Neural progenitor cell (in vitro differentiated cells): ENCODE results near the gene ESPNL. TPM values are rescaled to one million over a fixed set of nuclear protein-coding genes. Genes with fewer than 3 reads are reported as not detected.
"Not testable (repeated sequence)": the region's sequence is repeated elsewhere in the genome, so short reads cannot be mapped to it uniquely, and the experiment has no call there.

ENCODE experiments used
- DNase-seq: peaks from one replicate; pipeline ENCODE4 v3.0.0-alpha.2; 2016; ENCODE audit warnings: low spot score
- H2AFZ ChIP-seq: fragments of 200-600 bp; sonication (generic); replicated peaks from 2 replicates; pipeline ENCODE4 v1.6.1; 2016; ENCODE audit warnings: antibody characterized with exemption
- H3F3A ChIP-seq: fragments of 200-600 bp; sonication (generic); 2 replicates; pipeline ENCODE4 v1.6.1; 2016; ENCODE audit warnings: antibody characterized with exemption, low read depth
- H3K27ac ChIP-seq: fragments of 200-600 bp; sonication (generic); 2 replicates; pipeline ENCODE4 v1.5.1; 2016; ENCODE audit warnings: mild to moderate bottlenecking
- H3K27me3 ChIP-seq: fragments of 200-600 bp; sonication (generic); 2 replicates; pipeline ENCODE4 v1.6.1; 2016; ENCODE audit warnings: mild to moderate bottlenecking, moderate library complexity
- H3K36me3 ChIP-seq: fragments of 200-600 bp; sonication (generic); 2 replicates; pipeline ENCODE4 v1.5.1; 2016
- H3K4me1 ChIP-seq: fragments of 200-600 bp; sonication (generic); 2 replicates; pipeline ENCODE4 v1.6.1; 2016; ENCODE audit warnings: mixed run types
- H3K4me2 ChIP-seq: fragments of 200-600 bp; sonication (generic); 2 replicates; pipeline ENCODE4 v1.6.1; 2016
- H3K4me3 ChIP-seq: fragments of 200-600 bp; sonication (generic); 2 replicates; pipeline ENCODE4 v1.5.1; 2016
- H3K79me2 ChIP-seq: fragments of 200-600 bp; sonication (generic); 2 replicates; pipeline ENCODE4 v1.6.1; 2016; ENCODE audit warnings: low read depth
- H3K9ac ChIP-seq: fragments of 200-600 bp; sonication (generic); 2 replicates; pipeline ENCODE4 v1.6.1; 2016
- H3K9me3 ChIP-seq: fragments of 200-600 bp; sonication (generic); 2 replicates; pipeline ENCODE4 v1.5.1; 2016; ENCODE audit warnings: low read depth
- H4K20me1 ChIP-seq: fragments of 200-600 bp; sonication (generic); 2 replicates; pipeline ENCODE4 v1.6.1; 2016; ENCODE audit warnings: low read depth
- H3K27ac Mint-ChIP-seq: 3 replicates; pipeline ENCODE4 v1.8.0; 2021; ENCODE audit warnings: mixed read lengths
- H3K27me3 Mint-ChIP-seq: 2 replicates; pipeline ENCODE4 v1.8.0; 2022; ENCODE audit warnings: low read depth, mild to moderate bottlenecking, inconsistent platforms, moderate library complexity, mixed read lengths; ENCODE audit not compliant: insufficient read depth
- H3K36me3 Mint-ChIP-seq: 3 replicates; pipeline ENCODE4 v1.8.0; 2021; ENCODE audit warnings: mixed read lengths
- H3K4me1 Mint-ChIP-seq: 3 replicates; pipeline ENCODE4 v1.8.0; 2021; ENCODE audit warnings: mixed read lengths
- H3K4me3 Mint-ChIP-seq: 3 replicates; pipeline ENCODE4 v1.8.0; 2021; ENCODE audit warnings: mild to moderate bottlenecking, moderate library complexity, mixed read lengths
- H3K9me3 Mint-ChIP-seq: 3 replicates; pipeline ENCODE4 v1.8.0; 2020; ENCODE audit warnings: mixed read lengths
- EZH2 ChIP-seq: fragments of 200-600 bp; sonication (generic); IDR thresholded peaks from 2 replicates; pipeline ENCODE4 v1.6.1; 2017; ENCODE audit warnings: antibody characterized with exemption, mild to moderate bottlenecking, moderate library complexity
- EZH2phosphoT487 ChIP-seq: fragments of 200-600 bp; sonication (generic); IDR thresholded peaks from 2 replicates; pipeline ENCODE4 v1.6.1; 2017; ENCODE audit warnings: antibody characterized with exemption
- total RNA-seq: library from RNA; depleted of rRNA; stranded (reverse); fragments of >200 nt; gene quantifications from 2 replicates; pipeline ENCODE4 v1.2.3, GENCODE V29; 2015; ENCODE audit warnings: low replicate concordance
- TF ChIP-seq, protein P1 (sequence below): fragments of 200-600 bp; sonication (generic); IDR thresholded peaks from 2 replicates; pipeline ENCODE4 v1.5.1; 2017; ENCODE audit warnings: antibody characterized with exemption, mild to moderate bottlenecking

Gene ESPNL, protein sequence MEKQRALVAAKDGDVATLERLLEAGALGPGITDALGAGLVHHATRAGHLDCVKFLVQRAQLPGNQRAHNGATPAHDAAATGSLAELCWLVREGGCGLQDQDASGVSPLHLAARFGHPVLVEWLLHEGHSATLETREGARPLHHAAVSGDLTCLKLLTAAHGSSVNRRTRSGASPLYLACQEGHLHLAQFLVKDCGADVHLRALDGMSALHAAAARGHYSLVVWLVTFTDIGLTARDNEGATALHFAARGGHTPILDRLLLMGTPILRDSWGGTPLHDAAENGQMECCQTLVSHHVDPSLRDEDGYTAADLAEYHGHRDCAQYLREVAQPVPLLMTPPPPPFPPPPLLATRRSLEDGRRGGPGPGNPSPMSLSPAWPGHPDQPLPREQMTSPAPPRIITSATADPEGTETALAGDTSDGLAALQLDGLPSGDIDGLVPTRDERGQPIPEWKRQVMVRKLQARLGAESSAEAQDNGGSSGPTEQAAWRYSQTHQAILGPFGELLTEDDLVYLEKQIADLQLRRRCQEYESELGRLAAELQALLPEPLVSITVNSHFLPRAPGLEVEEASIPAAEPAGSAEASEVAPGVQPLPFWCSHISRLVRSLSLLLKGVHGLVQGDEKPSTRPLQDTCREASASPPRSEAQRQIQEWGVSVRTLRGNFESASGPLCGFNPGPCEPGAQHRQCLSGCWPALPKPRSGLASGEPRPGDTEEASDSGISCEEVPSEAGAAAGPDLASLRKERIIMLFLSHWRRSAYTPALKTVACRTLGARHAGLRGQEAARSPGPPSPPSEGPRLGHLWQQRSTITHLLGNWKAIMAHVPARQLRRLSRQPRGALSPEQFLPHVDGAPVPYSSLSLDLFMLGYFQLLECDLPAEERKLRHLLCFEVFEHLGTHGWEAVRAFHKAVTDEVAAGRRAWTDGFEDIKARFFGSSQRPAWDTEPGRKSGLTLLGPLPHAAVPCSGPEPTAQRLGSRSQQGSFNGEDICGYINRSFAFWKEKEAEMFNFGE
- 0.58 and 0.59 TPM in 2 replicates for total RNA-seq

DNA sequence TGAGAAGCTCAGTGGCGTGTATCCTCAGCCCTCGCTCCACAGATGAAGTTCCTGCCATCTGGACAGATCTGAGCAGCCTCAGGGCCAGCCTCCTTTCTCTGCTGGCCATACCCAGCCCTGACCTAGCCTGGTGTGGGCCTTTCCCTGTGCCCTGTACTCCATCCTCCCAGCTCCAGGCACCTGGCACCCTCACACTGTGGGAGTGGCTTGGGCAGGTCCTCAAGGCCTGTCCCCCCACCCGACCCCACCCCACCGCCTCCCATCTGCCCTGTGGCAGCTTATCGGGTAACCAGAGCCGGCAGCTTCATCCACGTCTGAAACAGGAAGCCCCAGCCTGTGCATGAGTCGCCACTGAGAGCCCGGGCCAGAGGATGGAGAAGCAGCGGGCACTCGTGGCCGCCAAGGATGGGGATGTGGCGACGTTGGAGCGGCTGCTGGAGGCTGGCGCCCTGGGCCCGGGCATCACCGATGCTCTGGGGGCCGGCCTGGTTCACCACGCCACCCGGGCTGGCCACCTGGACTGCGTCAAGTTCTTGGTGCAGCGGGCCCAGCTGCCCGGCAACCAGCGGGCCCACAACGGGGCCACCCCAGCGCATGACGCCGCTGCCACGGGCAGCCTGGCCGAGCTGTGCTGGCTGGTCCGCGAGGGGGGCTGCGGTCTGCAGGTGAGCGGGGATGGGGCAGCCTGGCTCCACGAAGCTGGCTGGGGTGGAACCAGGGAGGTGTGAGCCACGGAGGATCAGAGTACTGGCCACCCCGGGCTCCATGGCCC lies at the start of gene ESPNL:
Gene ESPNL, plus strand, starts transcription at position 292 of the 772 bp plus-strand sequence. Its CDS starts 80 bp downstream, at position 372.
- Mint-ChIP-seq H3K27me3 (peaks cover 5% of the 10 kb centered on the region), H3K36me3 (peaks cover 8% of the 10 kb centered on the region), H3K9me3 (no peaks in the 10 kb centered on the region), H3K27ac (peak within 1 kb of the TSS; percentile 82), H3K4me1 (peaks cover 17% of the 10 kb centered on the region), H3K4me3 (no peak within 1 kb of the TSS)
- Histone ChIP-seq H3K36me3 (no peaks in the 10 kb centered on the region), H3K4me3 (no peak within 1 kb of the TSS), H3F3A (no peaks in the 10 kb centered on the region), H3K27ac (no peak within 1 kb of the TSS), H4K20me1 (no peaks in the 10 kb centered on the region), H3K79me2 (no peaks in the 10 kb centered on the region), H3K9me3 (no peaks in the 10 kb centered on the region), H3K4me1 (peaks cover 7% of the 10 kb centered on the region), H3K4me2 (no peak within 1 kb of the TSS), H2AFZ (no peak within 1 kb of the TSS), H3K9ac (no peak within 1 kb of the TSS), H3K27me3 (no peaks in the 10 kb centered on the region)
- TF ChIP-seq EZH2 = no peak
- no peak for TF ChIP-seq EZH2phosphoT487
- TF ChIP-seq, protein P1, sequence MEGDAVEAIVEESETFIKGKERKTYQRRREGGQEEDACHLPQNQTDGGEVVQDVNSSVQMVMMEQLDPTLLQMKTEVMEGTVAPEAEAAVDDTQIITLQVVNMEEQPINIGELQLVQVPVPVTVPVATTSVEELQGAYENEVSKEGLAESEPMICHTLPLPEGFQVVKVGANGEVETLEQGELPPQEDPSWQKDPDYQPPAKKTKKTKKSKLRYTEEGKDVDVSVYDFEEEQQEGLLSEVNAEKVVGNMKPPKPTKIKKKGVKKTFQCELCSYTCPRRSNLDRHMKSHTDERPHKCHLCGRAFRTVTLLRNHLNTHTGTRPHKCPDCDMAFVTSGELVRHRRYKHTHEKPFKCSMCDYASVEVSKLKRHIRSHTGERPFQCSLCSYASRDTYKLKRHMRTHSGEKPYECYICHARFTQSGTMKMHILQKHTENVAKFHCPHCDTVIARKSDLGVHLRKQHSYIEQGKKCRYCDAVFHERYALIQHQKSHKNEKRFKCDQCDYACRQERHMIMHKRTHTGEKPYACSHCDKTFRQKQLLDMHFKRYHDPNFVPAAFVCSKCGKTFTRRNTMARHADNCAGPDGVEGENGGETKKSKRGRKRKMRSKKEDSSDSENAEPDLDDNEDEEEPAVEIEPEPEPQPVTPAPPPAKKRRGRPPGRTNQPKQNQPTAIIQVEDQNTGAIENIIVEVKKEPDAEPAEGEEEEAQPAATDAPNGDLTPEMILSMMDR = no peak
- DNase-seq = no peak

DNA sequence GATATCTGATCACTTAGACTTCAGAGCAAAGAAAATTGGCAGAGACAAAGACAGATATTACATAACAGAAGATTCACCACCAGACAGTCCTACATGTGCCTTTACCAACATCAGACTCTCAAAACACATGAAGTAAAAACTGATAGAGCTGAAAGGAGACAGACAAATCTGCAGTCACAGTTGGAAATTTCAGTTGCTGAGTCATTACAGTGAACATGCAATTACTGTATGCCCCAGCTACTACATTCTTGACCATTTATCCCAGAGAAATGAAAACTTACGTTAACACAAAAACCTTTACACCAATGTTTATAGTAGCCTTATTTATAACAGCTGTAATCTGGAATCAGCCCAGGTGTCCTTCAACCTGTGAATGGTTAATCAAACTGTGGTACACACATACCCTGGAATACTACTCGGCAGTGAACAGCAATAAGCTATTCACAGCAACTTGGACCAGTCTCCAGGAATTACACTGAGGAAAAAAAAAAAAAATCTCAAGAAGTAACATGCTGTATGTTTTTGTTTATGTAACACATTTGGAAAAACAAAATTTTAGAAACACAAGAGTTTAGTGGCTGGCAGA lies 46.9 kb upstream of the ESPNL start:
- no peaks in the 10 kb centered on the region for H3K27me3 Mint-ChIP-seq
- H3K79me2 ChIP-seq = no peaks in the 10 kb centered on the region
- H3F3A ChIP-seq = no peaks in the 10 kb centered on the region
- no peaks in the 10 kb centered on the region for H3K4me1 Mint-ChIP-seq
- H3K27ac ChIP-seq = no peak overlapping the region
- H4K20me1 ChIP-seq = no peaks in the 10 kb centered on the region
- no peak overlapping the region for H2AFZ ChIP-seq
- H3K9ac ChIP-seq = no peak overlapping the region
- H3K36me3 ChIP-seq = no peaks in the 10 kb centered on the region
- no peak overlapping the region for H3K4me3 ChIP-seq
- no peaks in the 10 kb centered on the region for H3K27me3 ChIP-seq
- no peaks in the 10 kb centered on the region for H3K9me3 ChIP-seq
- H3K36me3 Mint-ChIP-seq = peaks cover 6% of the 10 kb centered on the region
- no peak overlapping the region for H3K4me3 Mint-ChIP-seq
- H3K4me1 ChIP-seq = no peaks in the 10 kb centered on the region
- no peak for TF ChIP-seq EZH2phosphoT487
- TF ChIP-seq EZH2 = no peak
- TF ChIP-seq, protein P1 = no peak
- H3K9me3 Mint-ChIP-seq = peaks cover 7% of the 10 kb centered on the region
- no peak for DNase-seq
- no peak overlapping the region for H3K4me2 ChIP-seq
- H3K27ac Mint-ChIP-seq = no peak overlapping the region

DNA sequence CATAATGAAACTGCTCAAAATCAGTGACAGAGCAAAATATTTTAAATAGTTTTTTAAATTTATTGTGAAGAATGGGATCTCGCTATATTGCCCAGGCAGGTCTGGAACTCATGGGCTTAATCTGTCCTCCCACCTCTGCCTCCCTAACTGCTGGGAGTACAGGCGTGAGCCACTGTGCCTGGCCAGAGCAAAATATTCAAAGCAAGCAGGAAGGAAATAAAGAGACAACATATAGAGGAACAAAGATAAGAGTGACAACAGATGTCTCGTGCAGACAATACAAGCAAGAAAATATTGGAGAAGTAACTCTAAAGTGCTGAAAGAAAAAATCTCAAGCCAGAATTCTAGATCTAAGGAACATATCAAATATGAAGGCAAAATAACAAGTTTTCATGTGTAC lies 44.3 kb upstream of the ESPNL start:
- Mint-ChIP-seq H3K9me3 (no peaks in the 10 kb centered on the region), H3K4me1 (peaks cover 9% of the 10 kb centered on the region), H3K27me3 (no peaks in the 10 kb centered on the region), H3K4me3 (no peak overlapping the region), H3K36me3 (peaks cover 3% of the 10 kb centered on the region), H3K27ac (no peak overlapping the region)
- peaks cover 15% of the 10 kb centered on the region for H3F3A ChIP-seq
- no peak overlapping the region for H3K27ac ChIP-seq
- H3K36me3 ChIP-seq = no peaks in the 10 kb centered on the region
- no peak overlapping the region for H3K9ac ChIP-seq
- peaks cover 8% of the 10 kb centered on the region for H3K4me1 ChIP-seq
- peaks cover 11% of the 10 kb centered on the region for H3K79me2 ChIP-seq
- H3K4me2 ChIP-seq = no peak overlapping the region
- no peaks in the 10 kb centered on the region for H4K20me1 ChIP-seq
- TF ChIP-seq EZH2phosphoT487 = no peak
- TF ChIP-seq, protein P1 = no peak
- no peak for TF ChIP-seq EZH2
- DNase-seq = no peak
- H3K9me3 ChIP-seq = no peaks in the 10 kb centered on the region
- H3K27me3 ChIP-seq = no peaks in the 10 kb centered on the region
- no peak overlapping the region for H3K4me3 ChIP-seq
- H2AFZ ChIP-seq = no peak overlapping the region

DNA sequence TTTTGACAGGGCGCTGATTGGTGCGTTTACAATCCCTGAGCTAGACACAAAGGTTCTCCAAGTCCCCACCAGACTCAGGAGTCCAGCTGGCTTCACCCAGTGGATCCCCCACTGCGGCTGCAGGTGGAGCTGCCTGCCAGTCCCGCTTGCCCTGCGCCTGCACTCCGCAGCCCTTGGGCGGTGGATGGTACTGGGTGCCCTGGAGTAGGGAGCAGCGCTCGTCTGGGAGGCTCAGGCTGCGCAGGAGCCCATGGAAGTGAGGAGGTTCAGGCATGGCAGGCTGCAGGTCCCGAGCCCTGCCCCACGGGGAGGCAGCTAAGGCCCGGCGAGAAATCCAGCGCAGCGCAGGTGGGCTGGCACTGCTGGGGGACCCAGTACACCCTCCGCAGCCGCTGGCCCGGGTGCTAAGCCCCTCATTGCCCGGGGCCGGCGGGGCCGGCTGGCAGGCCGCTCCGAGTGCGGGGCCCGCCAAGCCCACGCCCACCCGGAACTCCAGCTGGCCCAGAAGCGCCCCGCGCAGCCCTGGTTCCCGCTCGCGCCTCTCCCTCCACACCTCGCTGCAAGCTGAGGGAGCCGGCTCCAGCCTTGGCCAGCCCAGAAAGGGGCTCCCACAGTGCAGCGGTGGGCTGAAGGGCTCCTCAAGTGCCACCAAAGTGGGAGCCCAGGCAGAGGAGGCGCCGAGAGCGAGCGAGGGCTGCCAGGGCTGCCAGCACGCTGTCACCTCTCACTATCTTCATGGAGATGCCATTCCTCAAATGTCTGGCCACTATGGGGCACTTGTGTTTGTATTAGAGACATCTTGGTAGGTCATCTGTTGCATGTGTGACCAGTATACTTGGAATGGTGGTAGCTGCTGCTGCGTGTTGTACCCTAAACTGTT lies 42.2 kb upstream of the ESPNL start:
- not testable (repeated sequence) for H3K27me3 ChIP-seq, H3K36me3 Mint-ChIP-seq, H3K27ac Mint-ChIP-seq, DNase-seq, H3K27me3 Mint-ChIP-seq, H3K27ac ChIP-seq, H3K36me3 ChIP-seq, H3K9me3 Mint-ChIP-seq, H3K4me3 ChIP-seq, H3K9ac ChIP-seq, H2AFZ ChIP-seq, H3K9me3 ChIP-seq, H4K20me1 ChIP-seq, H3K4me2 ChIP-seq
- Mint-ChIP-seq H3K4me3 (peak overlapping the region; percentile 66), H3K4me1 (peaks cover 22% of the 10 kb centered on the region)
- Histone ChIP-seq H3F3A (peaks cover 19% of the 10 kb centered on the region), H3K79me2 (peaks cover 30% of the 10 kb centered on the region), H3K4me1 (peaks cover 15% of the 10 kb centered on the region)
